ENCODE measurements around the gene PTCH2.

DNA sequence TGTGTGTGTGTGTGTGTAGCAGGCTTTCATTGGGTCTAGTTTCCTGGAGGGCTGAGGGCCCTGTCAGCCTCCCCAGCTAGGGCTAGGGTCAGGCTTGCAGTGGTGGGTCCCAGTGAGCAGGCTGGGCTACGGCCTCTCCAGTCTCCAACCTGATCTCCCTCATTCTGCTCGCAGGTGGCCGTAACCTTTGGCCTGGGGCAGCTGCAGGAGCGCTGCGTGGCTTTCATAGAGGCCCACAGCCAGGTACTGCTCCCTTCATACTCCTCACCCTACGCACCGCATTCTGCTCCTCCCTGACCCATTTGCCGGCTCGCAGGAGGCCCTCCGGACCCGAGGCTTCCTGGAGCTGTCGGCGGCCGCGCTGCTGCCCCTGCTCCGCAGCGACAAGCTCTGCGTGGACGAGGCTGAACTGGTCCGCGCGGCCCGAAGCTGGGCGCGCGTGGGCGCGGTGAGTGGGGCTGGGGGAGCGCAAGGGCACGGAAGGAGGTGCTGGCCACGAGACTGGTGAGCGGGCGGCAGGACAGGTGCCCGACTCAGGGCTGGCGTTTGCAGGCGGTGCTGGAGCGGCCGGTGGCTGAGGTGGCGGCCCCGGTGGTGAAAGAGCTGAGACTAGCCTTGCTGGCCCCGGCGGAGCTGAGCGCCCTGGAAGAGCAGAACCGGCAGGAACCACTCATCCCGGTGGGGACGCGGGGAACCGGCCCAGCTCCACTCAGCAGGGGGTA lies 30.1 kb downstream of the PTCH2 start:
- no peak for TF ChIP-seq ZZZ3 (CRISPR knock-in tag; IDR thresholded peaks at IDR 0.05; ENCODE audit: borderline replicate concordance)
- TF ChIP-seq ZNF18 (CRISPR knock-in tag; IDR thresholded peaks at IDR 0.05; ENCODE audit: insufficient replicate concordance) = no peak
- TF ChIP-seq ZNF672 (CRISPR knock-in tag; IDR thresholded peaks at IDR 0.05) = no peak
- no peak for TF ChIP-seq E2F5 (CRISPR knock-in tag; conservative IDR thresholded peaks at IDR 0.05)
- TF ChIP-seq HDAC2 (CRISPR knock-in tag; IDR thresholded peaks at IDR 0.05) = no peak
- TF ChIP-seq CTCF (CRISPR knock-in tag; IDR thresholded peaks at IDR 0.05) = no peak
- TF ChIP-seq, protein P1, sequence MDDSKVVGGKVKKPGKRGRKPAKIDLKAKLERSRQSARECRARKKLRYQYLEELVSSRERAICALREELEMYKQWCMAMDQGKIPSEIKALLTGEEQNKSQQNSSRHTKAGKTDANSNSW (CRISPR knock-in tag; IDR thresholded peaks at IDR 0.05; ENCODE audit: borderline replicate concordance) = no peak

Measured in HepG2 (cell line).